Hematopoietic multipotent progenitor cell (in vitro differentiated cells): ENCODE data around the gene FAM3D. TPM values are rescaled to one million over a fixed set of nuclear protein-coding genes. Genes with fewer than 3 reads are reported as not detected.
A peak's percentile ranks its signal among the peaks of the same experiment; 100 is the strongest.

Experiments used
- DNase-seq, 3 donors: peaks; one replicate each; pipeline ENCODE4 v3.0.0-alpha.2; 2011 to 2015; ENCODE audit warnings: low read depth in 2 of 3, low spot score in 2 of 3
- total RNA-seq: library from RNA; depleted of rRNA; stranded (reverse); fragments of >200 nt; gene quantifications from one replicate; pipeline ENCODE4 v1.2.3, GENCODE V29; 2012

Gene FAM3D
- total RNA-seq, 1 donor: not detected

- no peak for DNase-seq
Observed at GRCh38 chr3:58657571-58658141, 8.9 kb downstream of the FAM3D start.

DNA sequence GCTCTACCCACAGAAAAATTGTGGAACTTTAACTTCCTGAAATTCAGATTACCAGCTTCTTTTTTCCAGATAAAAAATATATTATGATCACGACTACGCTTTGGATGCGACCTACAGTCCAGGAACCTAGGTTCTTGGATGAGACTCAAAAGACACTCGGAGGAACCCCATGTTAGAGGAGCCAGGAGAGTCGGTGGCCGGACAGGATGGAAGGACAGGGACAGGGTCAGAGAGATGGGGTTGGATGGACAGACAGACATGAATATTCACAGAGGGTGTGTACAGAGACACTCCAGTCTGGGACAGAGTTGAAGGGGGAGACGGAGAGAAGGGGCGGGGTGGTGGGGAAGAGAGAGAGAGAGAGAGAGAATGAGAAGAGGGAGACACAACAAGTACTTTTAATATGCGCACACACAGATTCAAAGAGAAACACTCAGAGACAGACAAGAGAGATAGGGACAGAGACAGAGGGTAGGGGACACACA is 9.5 kb downstream of the FAM3D start:
- DNase-seq: no peak

GRCh38 chr3:58656631-58657030 is 9.9 kb downstream of the FAM3D start:
- DNase-seq: no peak

DNA sequence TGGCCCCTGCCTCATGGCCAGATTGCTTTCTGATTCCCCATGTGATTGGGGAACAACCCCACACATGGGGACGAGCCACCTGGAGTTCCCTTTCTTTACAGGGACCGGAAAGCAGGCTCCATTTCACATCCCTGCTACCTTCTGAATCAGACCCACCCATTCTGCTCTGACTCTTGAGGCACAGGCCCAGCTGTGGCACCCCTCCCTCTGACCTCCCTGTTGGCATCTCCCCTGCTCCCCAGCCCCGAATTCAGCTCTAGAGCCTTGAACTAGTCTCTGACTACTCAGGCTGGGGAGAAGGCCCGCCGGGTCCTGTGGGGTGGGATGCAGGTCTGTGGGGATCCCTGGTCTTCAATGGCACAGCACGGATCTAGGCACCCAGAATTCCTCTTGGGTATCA is 12.1 kb downstream of the FAM3D start:
- no peak for DNase-seq

DNA sequence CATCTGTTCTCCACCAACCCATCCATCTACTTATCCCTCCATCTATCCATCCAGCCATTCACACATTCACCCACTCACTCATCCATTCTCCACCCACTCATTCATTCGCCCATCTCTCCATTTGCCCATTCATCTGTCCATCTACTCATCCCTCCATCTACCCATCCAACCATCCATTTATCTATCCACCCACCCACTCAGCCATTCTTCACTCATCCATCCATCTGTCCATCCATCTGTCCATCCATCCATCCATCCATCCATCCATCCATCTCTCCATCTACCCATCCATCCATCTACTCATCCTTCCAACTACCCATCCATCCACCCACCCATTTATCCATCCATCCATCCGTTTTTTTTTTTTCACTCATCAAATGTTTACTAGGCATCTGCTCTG is 13.9 kb downstream of the FAM3D start:
- no peak for DNase-seq

GRCh38 chr3:58651276-58651675 is 15.3 kb downstream of the FAM3D start:
- DNase-seq: no peak

GRCh38 chr3:58647381-58648141 is 19.0 kb downstream of the FAM3D start:
- peak in 2 of 3 donors; percentile 70 to 94 for DNase-seq

DNA sequence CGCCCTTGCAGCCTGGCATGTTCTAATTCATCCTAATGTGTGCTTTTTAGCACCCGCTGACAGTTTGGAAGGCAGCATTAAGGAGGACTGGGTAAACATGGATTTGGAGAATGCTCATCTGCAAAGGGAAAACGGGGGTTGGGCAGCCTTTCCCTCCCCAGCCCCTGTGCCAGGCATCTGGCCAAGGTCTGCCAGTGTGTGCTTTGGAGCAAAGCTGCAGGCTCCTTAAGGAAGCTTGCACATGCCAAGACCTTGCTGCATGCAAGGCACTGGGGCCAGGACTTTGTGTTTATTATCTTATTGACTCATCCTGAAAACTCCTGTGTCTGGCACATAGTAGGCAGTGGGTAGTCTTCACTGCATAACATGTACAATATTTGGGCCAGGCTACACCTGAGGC is 20.1 kb downstream of the FAM3D start:
- DNase-seq: no peak

GRCh38 chr3:58645726-58646125 is 20.8 kb downstream of the FAM3D start:
- no peak for DNase-seq

DNA sequence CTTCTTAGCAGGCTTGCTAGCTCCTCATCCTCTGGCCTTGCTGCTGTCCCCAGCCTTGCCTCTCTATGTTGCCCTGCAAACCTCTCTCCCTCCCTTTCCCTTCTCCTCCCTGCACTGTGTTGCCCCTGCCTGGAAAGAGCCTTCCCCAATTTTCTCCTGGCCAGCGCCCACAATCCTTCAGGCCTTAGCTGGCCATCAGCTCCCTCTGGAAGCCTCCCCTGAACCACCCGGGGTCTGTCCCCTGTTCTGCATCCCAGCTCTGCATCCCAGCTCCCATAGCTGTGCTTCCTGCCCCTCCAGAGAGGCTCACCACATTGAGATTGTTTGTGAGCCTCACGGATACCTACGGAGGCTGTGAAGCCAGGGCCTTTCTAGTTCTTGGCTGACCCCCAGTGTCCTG is 23.7 kb downstream of the FAM3D start:
- no peak for DNase-seq

DNA sequence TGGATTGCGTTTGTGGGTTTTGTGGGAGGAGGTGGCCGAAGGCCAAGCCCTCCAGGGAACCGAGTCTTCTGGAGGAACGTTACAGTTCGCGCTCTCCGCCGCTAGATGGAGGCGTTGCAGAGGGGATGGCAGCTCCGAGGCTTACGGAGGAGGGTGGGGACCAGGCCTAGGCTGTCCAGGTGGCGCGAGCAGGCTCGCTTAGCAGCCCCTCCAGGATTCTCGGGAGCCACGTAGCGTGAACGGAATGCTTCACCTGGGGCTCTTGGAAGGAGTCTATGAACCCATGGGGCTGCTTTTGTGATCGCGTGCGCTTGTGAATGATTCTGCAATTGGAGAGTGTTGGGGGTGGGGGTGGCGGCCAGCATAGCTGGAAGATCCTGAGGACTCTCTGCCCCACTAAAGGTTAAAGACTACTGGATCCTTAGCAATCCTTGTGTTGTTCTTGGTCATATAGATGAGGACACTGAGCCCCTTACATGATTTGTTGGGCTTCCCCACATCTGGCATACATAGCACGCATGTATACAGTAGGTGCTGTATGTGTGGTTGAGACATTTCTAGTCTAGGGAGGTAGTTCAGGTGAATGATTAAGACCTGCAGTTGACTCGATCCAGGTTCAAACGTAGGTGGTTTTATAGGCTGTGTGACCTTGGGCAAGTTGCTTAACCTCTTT is 25.7 kb downstream of the FAM3D start:
- DNase-seq: peak in 2 of 3 donors; percentile 58 to 75

DNA sequence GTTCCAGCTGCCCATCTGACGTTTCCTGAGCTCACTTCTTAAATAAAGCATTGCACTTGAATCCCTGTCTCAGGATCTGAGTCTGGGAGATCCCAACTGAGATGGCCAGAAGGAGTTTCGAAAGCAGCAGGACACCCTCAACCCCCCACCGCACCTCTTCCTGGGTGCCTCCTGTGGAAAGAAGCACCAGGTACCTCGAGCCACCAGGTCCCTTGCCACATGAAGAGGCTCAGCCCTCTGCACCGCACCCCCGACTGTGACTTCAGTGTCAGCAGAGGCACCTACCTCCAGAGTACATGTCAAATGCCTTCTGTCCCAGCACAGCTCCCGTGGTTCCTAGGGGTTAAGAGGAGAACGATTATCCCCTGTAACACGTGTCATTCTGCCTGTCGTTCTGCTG is 26.7 kb downstream of the FAM3D start:
- no peak for DNase-seq

DNA sequence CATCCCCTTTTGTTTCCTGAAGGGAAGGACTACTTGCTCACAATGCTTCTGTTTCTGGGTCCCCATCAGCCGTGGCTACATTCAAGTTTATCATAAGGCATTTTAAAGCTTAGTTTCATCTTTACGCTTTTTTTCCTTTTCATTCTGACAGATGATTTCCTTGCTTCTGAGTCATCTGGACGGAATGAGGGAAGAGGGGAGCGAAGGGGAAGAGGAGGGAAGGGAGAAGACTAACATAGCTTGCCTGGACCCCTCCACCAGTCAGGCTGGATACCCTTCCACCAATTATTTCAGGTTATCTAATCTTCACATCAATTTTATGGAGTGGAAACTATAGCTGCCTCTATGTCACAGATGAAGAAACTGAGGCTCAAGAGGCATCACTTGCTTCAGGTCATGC is 27.6 kb downstream of the FAM3D start:
- no peak for DNase-seq

- DNase-seq: no peak
Observed at GRCh38 chr3:58638591-58638990, 28.0 kb downstream of the FAM3D start.

DNA sequence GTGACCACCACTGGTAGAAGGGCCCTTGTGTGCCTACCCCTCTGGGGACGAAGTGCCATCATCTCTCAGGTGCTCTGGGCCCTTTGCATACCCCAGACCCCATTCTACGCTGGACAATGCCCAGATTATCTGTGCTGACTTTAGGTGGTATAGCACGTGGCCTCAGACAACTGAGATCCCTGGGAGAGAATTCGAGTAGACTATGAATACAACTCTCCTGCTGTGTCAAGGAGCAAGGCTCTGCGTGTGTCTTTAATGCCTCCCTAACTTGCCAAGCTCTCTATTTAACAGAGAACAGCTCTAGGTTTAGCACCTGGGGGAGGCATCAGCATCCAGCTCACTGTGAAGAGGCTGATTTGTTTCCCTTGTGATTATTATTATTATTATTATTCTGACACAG is 29.1 kb downstream of the FAM3D start:
- no peak for DNase-seq

- DNase-seq: no peak
Observed at GRCh38 chr3:58635371-58636285, 30.9 kb downstream of the FAM3D start.

DNA sequence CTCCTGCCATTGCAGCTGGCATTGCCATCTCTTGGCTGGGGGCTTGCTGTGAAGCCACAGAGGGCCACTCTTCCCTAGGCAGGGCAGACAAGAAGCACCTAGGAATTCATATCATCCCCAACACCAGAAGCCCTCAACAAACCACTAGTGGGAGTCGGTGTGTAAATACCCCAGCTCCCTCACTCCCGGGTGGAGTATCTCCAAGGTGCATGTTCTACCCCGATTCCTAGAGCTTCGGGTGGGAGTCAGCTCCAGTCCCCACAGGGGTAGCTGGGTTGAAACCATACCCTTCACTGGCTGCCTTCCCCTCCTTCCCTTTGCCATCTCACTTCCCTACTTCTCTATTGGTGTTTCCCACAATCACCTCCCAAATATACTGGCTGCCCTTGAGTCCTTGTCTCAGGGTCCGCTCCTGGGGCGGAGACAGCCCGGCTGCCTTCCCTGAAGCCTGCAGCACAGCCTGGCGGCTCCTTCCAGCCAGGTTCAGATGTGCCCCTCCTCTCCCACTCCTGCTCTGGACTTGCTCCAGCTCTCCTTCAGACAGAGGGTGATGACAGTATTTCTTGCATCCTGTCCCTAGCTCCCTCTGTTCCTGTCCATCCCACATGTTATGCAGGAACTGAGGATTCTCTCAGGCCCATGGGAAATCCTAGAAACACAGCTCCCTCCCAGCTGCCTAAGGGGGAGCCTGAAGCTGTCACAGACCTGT is 33.3 kb downstream of the FAM3D start:
- DNase-seq: no peak

DNA sequence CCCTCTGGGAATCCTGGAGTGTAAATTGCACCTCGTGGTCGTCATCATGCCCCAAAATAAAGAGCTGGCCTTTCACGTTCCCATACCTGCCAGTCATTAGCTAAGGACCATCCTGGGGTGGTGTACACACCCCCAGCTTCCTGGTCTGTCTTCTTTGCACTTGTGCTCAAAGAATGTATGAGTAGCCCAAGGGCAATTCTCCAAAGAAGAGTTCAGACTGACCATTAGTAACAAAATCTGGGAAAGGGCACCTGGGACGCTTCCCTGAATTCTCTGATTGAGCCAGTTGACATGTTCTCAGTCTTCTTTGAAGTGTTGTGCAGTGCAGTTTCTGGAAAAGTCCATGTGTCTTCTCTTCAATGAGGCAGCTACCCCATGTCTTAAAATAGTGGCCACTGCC is 34.8 kb downstream of the FAM3D start:
- DNase-seq: no peak

GRCh38 chr3:58630710-58631092 is 35.9 kb downstream of the FAM3D start:
- DNase-seq: no peak

DNA sequence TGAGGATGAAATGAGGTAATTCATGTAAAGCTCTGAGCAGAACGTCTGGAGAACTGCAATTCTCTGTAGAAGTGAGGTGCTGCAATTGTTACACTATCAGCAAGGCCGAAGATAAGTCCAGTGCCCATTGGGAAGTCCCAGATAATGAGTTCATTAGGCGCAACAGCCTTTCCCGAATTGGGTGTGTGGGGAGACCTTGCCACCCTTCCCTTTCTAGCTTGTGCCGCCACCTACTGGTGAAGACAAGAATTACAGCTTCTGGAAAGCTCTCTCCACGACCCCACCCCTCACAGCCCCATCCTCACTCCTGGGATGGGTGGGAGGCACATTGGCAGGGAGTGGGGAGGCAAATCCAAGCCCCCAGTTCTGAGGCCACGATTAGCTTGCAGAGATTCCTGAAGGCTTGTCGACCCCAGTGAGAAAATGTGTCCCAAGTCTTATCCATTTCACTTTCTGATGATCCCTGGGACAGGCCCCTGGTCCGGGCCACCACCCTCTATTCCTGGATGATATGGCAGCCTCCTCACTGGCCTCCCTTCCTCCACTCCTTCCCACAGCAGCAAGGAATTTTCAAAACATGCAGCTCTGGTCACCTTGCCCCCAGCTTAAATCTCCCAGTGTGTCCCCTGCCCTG is 36.4 kb downstream of the FAM3D start:
- peak; percentile 21 to 74 (median 50) for DNase-seq
